ENCODE results near the gene CCDC169. TPM values are rescaled to one million over a fixed set of nuclear protein-coding genes. Genes with fewer than 3 reads are reported as not detected.
"Not testable (repeated sequence)": the region's sequence is repeated elsewhere in the genome, so short reads cannot be mapped to it uniquely, and the experiment has no call there.

Gene CCDC169
- total and polyA plus RNA-seq, 3 experiments from 2014 or later = not detected

DNA sequence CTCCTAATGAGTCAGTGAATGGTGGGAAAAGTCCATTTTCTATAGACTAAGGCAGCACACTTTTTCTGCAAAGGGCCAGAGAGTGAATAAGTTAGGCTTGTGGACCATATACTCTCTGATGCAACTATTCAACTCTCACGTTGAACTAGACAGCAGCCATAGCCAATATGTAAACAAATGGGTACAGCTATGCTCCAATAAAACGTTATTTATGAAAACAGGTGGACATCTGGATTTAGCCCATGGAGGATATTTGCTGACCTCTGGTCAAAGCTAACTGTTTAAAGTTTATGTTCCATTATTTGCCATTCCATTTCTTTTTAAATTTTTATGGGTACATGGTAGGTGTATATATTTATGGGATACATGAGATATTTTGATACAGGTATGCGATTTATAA, 4.7 kb upstream of the CCDC169 start:
- H3K9me3 ChIP-seq (ENCODE audit: low read length) = no peaks in the 10 kb centered on the region
- Mint-ChIP-seq H3K4me3 (no peak overlapping the region), H3K27me3 (peaks cover 10 to 19% of the 10 kb centered on the region in 2 donors), H3K36me3 (peaks cover 0 to 2% (median 1%) of the 10 kb centered on the region in 3 donors), H3K27ac (no peak overlapping the region), H3K4me1 (peaks cover 7 to 9% (median 9%) of the 10 kb centered on the region in 3 donors), H3K9me3 (peaks cover 0 to 2% (median 0%) of the 10 kb centered on the region in 5 donors)
- H3K36me3 ChIP-seq (ENCODE audit: insufficient read depth, low read length) = no peaks in the 10 kb centered on the region
- CTCF ChIA-PET = interaction anchor here (1.1 kb wide), 1 partner anchor 10 kb away, joined by 3 read pairs; no protein-coding TSS in a partner anchor
- H3K4me3 ChIP-seq (ENCODE audit: low read length) = no peak overlapping the region
- no peaks in the 10 kb centered on the region for H3K27me3 ChIP-seq (ENCODE audit: insufficient read depth, low read length, poor library complexity, severe bottlenecking)
- no peak overlapping the region for H3K27ac ChIP-seq (ENCODE audit: low read depth, low read length)
- H3K4me1 ChIP-seq (ENCODE audit: insufficient read depth, low read length) = no peaks in the 10 kb centered on the region
- POLR2A ChIA-PET = no interaction called here
- DNase-seq = no peak

DNA sequence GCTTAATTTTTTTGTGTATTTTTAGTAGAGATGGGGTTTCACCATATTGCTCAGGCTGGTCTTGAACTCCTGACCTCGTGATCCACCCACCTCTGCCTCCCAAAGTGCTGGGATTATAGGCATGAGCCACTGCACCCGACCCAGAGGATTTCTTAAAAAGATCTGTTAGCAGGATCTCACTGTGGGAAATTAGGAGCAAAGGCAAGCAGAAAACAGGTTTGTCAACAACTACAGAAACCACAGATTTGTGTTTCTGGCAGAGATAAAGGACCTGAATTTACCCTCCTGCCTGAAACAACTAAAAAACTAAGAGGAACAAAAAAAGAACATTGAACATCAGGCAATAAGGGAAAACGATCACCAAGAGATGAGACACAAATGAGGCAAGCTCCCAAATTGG, 1.9 kb upstream of the CCDC169 start:
- H3K27me3 ChIP-seq (ENCODE audit: insufficient read depth, low read length, poor library complexity, severe bottlenecking); POLR2A ChIA-PET; H3K9me3 Mint-ChIP-seq; H3K9me3 ChIP-seq (ENCODE audit: low read length); DNase-seq; H3K4me1 ChIP-seq (ENCODE audit: insufficient read depth, low read length); H3K4me3 ChIP-seq (ENCODE audit: low read length); CTCF ChIA-PET; H3K27ac ChIP-seq (ENCODE audit: low read depth, low read length); H3K36me3 ChIP-seq (ENCODE audit: insufficient read depth, low read length); H3K36me3 Mint-ChIP-seq; H3K4me3 Mint-ChIP-seq: not testable (repeated sequence)
- peaks cover 9 to 15% (median 15%) of the 10 kb centered on the region in 3 donors for H3K4me1 Mint-ChIP-seq
- peaks cover 21 to 30% of the 10 kb centered on the region in 2 donors for H3K27me3 Mint-ChIP-seq
- H3K27ac Mint-ChIP-seq = peak overlapping the region in 1 of 8 donors; percentile 36

DNA sequence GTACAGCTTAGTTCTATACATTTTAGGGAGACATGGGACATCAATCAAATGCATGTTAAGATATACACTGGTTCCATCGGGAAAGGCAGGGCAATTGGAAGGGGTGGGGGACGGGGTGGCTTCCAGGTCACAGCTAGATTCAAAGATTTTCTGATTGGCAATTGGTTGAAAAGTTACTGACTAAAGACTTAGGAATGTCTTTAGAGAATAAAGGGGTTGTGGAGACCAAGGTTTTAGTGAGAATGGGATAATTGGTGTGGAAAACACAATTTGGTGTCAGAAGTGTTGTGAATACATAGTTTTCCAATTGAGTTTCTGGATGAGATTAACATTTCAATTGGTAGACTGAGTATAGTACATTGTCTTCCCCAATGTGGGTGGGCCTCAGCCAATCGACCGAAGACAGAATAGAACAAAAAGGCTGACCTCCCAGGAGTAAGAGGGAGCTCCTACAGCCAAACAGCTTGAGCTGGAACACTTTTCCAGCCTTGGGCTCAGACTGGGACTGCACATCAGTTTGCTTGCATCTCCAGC, 988 bp upstream of the CCDC169 start:
- ChIA-PET POLR2A (no interaction called here), CTCF (no interaction called here)
- H3K27ac Mint-ChIP-seq = no peak overlapping the region
- H3K27ac ChIP-seq (ENCODE audit: low read depth, low read length) = no peak overlapping the region
- peaks cover 9 to 15% (median 15%) of the 10 kb centered on the region in 3 donors for H3K4me1 Mint-ChIP-seq
- peaks cover 0 to 5% (median 0%) of the 10 kb centered on the region in 5 donors for H3K9me3 Mint-ChIP-seq
- no peaks in the 10 kb centered on the region for H3K36me3 ChIP-seq (ENCODE audit: insufficient read depth, low read length)
- no peak overlapping the region for H3K4me3 ChIP-seq (ENCODE audit: low read length)
- no peaks in the 10 kb centered on the region for H3K27me3 ChIP-seq (ENCODE audit: insufficient read depth, low read length, poor library complexity, severe bottlenecking)
- no peaks in the 10 kb centered on the region for H3K4me1 ChIP-seq (ENCODE audit: insufficient read depth, low read length)
- H3K9me3 ChIP-seq (ENCODE audit: low read length) = no peaks in the 10 kb centered on the region
- H3K36me3 Mint-ChIP-seq = peaks cover 0 to 1% (median 0%) of the 10 kb centered on the region in 3 donors
- peaks cover 25 to 30% of the 10 kb centered on the region in 2 donors for H3K27me3 Mint-ChIP-seq
- DNase-seq = no peak
- peak overlapping the region in 6 of 7 donors; percentile 18 to 80 (median 78) for H3K4me3 Mint-ChIP-seq

DNA sequence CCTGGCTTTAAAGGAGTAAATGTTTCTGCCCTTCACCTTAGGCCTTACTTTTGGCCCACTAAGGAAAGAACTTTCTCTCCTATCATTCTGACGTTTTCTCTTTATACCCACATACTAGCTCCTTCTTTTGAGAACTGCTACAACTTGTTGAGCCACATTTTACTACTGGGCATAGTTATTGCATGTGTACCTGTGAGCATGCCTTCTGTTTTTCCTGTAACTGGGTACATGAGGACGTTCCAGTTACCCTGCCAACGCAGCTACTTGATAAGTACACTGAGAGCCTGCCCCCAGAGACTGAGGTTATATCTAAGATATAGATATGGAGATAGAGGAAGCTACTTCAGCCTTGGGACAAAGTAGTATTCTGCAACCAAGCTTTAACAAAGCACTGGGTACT, 3.5 kb downstream of the CCDC169 start:
- CTCF ChIA-PET = no interaction called here
- H3K27me3 Mint-ChIP-seq = peaks cover 26 to 27% of the 10 kb centered on the region in 2 donors

DNA sequence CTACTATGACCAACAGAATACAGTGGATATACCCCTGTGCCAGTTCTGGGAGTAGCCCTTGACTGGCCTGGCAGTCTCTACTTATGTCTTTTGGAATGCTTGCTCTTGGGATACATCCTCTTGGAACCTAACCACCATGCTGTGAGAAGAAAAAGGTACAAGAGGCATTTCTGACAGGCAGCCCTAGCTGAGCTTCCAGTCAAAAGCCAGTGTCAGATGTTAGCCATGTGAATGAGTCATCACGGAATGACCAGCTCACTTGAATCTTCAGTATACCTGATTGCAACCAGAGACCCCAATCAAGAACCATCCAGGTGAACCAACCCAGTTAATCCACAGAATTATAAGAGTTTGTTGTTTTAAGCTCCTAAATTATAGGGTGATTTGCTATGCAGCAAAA, 4.1 kb downstream of the CCDC169 start:
- H3K27me3 Mint-ChIP-seq = peaks cover 23 to 24% of the 10 kb centered on the region in 2 donors
- H3K36me3 Mint-ChIP-seq = no peaks in the 10 kb centered on the region
- H3K27ac Mint-ChIP-seq = no peak overlapping the region
- H3K4me1 Mint-ChIP-seq = peaks cover 9 to 15% (median 15%) of the 10 kb centered on the region in 3 donors
- CTCF ChIA-PET = no interaction called here
- H3K27me3 ChIP-seq (ENCODE audit: insufficient read depth, low read length, poor library complexity, severe bottlenecking) = no peaks in the 10 kb centered on the region
- H3K4me1 ChIP-seq (ENCODE audit: insufficient read depth, low read length) = no peaks in the 10 kb centered on the region
- no peak overlapping the region for H3K27ac ChIP-seq (ENCODE audit: low read depth, low read length)
- no peaks in the 10 kb centered on the region for H3K9me3 ChIP-seq (ENCODE audit: low read length)
- H3K4me3 Mint-ChIP-seq = no peak overlapping the region
- POLR2A ChIA-PET = no interaction called here
- peaks cover 0 to 5% (median 0%) of the 10 kb centered on the region in 5 donors for H3K9me3 Mint-ChIP-seq
- no peaks in the 10 kb centered on the region for H3K36me3 ChIP-seq (ENCODE audit: insufficient read depth, low read length)
- DNase-seq = no peak
- no peak overlapping the region for H3K4me3 ChIP-seq (ENCODE audit: low read length)

More for the DNA sequence above, 3.5 kb downstream of the CCDC169 start:
- no peak for DNase-seq
- Mint-ChIP-seq H3K27ac (no peak overlapping the region), H3K36me3 (no peaks in the 10 kb centered on the region), H3K4me1 (peaks cover 9 to 15% (median 15%) of the 10 kb centered on the region in 3 donors), H3K9me3 (peaks cover 0 to 5% (median 0%) of the 10 kb centered on the region in 5 donors), H3K4me3 (peak overlapping the region in 1 of 7 donors; percentile 2)
- Histone ChIP-seq H3K27me3 (ENCODE audit: insufficient read depth, low read length, poor library complexity, severe bottlenecking) (no peaks in the 10 kb centered on the region), H3K9me3 (ENCODE audit: low read length) (no peaks in the 10 kb centered on the region), H3K4me1 (ENCODE audit: insufficient read depth, low read length) (no peaks in the 10 kb centered on the region), H3K4me3 (ENCODE audit: low read length) (no peak overlapping the region), H3K27ac (ENCODE audit: low read depth, low read length) (no peak overlapping the region), H3K36me3 (ENCODE audit: insufficient read depth, low read length) (no peaks in the 10 kb centered on the region)
- POLR2A ChIA-PET = no interaction called here

DNA sequence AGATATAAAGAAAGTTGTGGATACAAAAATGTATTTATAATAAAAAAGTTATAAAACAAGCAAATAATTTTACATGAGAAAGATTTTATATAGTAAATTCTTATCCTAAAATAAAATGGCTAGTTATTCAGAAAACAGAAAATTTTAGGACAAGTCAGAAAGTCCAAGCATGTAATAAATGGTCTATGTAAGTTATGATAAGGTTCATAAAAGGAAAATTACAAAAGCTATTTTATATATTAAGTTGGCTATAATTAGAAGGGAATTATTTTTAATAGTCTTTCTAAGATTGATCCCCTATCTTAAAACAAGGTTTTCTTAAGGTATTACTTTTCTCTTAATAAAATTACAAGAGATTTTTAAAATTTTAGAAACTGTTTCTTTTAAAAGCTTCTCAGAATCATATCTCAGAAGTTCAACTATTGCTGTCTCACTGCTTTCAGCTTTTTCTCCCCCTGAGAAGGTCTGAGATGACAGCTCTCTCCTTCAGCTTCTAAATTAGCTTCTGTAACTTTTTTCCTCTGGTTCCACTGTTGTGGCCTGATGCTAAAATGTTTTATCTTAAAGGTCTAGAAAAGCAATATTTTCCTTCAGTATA, 8.7 kb downstream of the CCDC169 start:
- ChIA-PET CTCF (no interaction called here), POLR2A (no interaction called here)
- peaks cover 0 to 4% of the 10 kb centered on the region in 2 donors for H3K27me3 Mint-ChIP-seq
- H3K27me3 ChIP-seq (ENCODE audit: insufficient read depth, low read length, poor library complexity, severe bottlenecking) = no peaks in the 10 kb centered on the region
- no peak overlapping the region for H3K4me3 Mint-ChIP-seq
- peaks cover 0 to 3% (median 0%) of the 10 kb centered on the region in 5 donors for H3K9me3 Mint-ChIP-seq
- DNase-seq = no peak
- H3K27ac ChIP-seq (ENCODE audit: low read depth, low read length) = no peak overlapping the region
- no peaks in the 10 kb centered on the region for H3K4me1 ChIP-seq (ENCODE audit: insufficient read depth, low read length)
- no peaks in the 10 kb centered on the region for H3K36me3 ChIP-seq (ENCODE audit: insufficient read depth, low read length)
- no peaks in the 10 kb centered on the region for H3K9me3 ChIP-seq (ENCODE audit: low read length)
- no peak overlapping the region for H3K4me3 ChIP-seq (ENCODE audit: low read length)
- no peaks in the 10 kb centered on the region for H3K36me3 Mint-ChIP-seq
- no peaks in the 10 kb centered on the region for H3K4me1 Mint-ChIP-seq
- H3K27ac Mint-ChIP-seq = no peak overlapping the region

DNA sequence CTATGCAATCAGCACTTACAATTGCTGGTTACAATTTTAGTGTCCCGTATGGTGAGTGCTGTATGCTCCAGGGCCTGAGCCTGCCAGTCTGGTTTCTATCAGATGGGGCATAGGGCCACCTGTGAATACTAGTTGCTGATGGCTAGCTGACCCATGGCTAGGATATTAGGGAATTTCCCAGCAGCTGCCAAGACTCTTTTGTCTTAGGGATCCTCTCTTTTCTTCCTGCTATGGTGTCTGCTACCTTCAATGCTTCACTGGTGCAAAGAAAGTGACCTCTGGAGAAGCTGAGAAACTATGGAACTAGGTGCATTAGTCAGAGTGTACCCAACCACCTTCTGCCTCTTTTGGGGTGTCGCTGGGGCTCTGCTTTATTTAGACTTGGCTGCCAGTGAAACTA, 11.6 kb downstream of the CCDC169 start:
- H3K9me3 Mint-ChIP-seq = peaks cover 0 to 3% (median 0%) of the 10 kb centered on the region in 5 donors
- Histone ChIP-seq H3K9me3 (ENCODE audit: low read length) (no peaks in the 10 kb centered on the region), H3K4me1 (ENCODE audit: insufficient read depth, low read length) (no peaks in the 10 kb centered on the region), H3K27me3 (ENCODE audit: insufficient read depth, low read length, poor library complexity, severe bottlenecking) (no peaks in the 10 kb centered on the region), H3K4me3 (ENCODE audit: low read length) (no peak overlapping the region), H3K36me3 (ENCODE audit: insufficient read depth, low read length) (no peaks in the 10 kb centered on the region), H3K27ac (ENCODE audit: low read depth, low read length) (no peak overlapping the region)
- POLR2A ChIA-PET = no interaction called here
- CTCF ChIA-PET = no interaction called here
- peaks cover 0 to 1% of the 10 kb centered on the region in 2 donors for H3K27me3 Mint-ChIP-seq
- no peaks in the 10 kb centered on the region for H3K4me1 Mint-ChIP-seq
- DNase-seq = no peak
- no peak overlapping the region for H3K27ac Mint-ChIP-seq
- no peak overlapping the region for H3K4me3 Mint-ChIP-seq
- no peaks in the 10 kb centered on the region for H3K36me3 Mint-ChIP-seq

DNA sequence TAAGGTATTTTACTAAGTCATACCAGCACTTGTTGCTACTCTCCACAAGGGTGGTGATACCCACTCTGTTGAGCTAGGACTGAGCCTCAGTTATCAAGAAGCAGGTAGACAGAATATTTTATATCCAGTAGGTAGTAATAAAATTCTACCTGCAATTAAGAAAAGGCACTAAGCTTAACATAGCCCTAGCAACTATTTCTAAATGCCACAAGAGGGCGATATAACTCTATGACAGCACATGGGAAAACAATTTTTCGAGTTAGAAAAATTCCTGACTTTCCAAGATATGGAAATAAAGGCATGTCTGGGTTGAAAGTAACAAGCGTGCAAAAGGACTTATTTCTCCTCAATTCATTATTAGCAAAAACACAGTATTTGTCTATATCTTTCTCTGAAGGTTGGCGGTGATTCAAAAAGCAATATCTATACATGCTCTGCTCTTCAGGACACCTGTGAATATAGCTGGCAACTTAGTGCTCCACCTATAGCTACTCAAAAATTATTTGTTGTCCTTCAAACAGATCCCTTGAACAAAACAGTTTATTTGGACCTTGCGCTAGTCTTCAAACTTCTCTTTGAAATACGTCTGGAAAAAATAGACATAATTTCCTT, 14.7 kb downstream of the CCDC169 start:
- peak in 1 of 5 donors; percentile 19 for DNase-seq
- no peaks in the 10 kb centered on the region for H3K4me1 ChIP-seq (ENCODE audit: insufficient read depth, low read length)
- no peaks in the 10 kb centered on the region for H3K36me3 Mint-ChIP-seq
- H3K27me3 ChIP-seq (ENCODE audit: insufficient read depth, low read length, poor library complexity, severe bottlenecking) = no peaks in the 10 kb centered on the region
- H3K4me1 Mint-ChIP-seq = no peaks in the 10 kb centered on the region
- peaks cover 0 to 1% of the 10 kb centered on the region in 2 donors for H3K27me3 Mint-ChIP-seq
- no peak overlapping the region for H3K4me3 Mint-ChIP-seq
- H3K27ac ChIP-seq (ENCODE audit: low read depth, low read length) = no peak overlapping the region
- no peak overlapping the region for H3K27ac Mint-ChIP-seq
- H3K9me3 ChIP-seq (ENCODE audit: low read length) = no peaks in the 10 kb centered on the region
- H3K9me3 Mint-ChIP-seq = peaks cover 0 to 3% (median 0%) of the 10 kb centered on the region in 5 donors
- H3K36me3 ChIP-seq (ENCODE audit: insufficient read depth, low read length) = no peaks in the 10 kb centered on the region
- ChIA-PET CTCF (no interaction called here), POLR2A (no interaction called here)
- H3K4me3 ChIP-seq (ENCODE audit: low read length) = no peak overlapping the region
